Glomerular endothelial cell (primary cell): ENCODE data around the gene LMAN1. TPM values are rescaled to one million over a fixed set of nuclear protein-coding genes. Genes with fewer than 3 reads are reported as not detected.

Experiments used
- DNase-seq: peaks from one replicate; pipeline ENCODE4 v3.0.0-alpha.2; 2011; ENCODE audit warnings: low read depth, low spot score; ENCODE audit errors: extremely low read depth
- total RNA-seq: library from RNA; depleted of rRNA; stranded (reverse); fragments of >200 nt; gene quantifications from 2 replicates; pipeline ENCODE4 v1.2.3, GENCODE V29; 2015

LMAN1 gene, protein sequence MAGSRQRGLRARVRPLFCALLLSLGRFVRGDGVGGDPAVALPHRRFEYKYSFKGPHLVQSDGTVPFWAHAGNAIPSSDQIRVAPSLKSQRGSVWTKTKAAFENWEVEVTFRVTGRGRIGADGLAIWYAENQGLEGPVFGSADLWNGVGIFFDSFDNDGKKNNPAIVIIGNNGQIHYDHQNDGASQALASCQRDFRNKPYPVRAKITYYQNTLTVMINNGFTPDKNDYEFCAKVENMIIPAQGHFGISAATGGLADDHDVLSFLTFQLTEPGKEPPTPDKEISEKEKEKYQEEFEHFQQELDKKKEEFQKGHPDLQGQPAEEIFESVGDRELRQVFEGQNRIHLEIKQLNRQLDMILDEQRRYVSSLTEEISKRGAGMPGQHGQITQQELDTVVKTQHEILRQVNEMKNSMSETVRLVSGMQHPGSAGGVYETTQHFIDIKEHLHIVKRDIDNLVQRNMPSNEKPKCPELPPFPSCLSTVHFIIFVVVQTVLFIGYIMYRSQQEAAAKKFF
- total RNA-seq = 101 and 117 TPM in 2 replicates

DNA sequence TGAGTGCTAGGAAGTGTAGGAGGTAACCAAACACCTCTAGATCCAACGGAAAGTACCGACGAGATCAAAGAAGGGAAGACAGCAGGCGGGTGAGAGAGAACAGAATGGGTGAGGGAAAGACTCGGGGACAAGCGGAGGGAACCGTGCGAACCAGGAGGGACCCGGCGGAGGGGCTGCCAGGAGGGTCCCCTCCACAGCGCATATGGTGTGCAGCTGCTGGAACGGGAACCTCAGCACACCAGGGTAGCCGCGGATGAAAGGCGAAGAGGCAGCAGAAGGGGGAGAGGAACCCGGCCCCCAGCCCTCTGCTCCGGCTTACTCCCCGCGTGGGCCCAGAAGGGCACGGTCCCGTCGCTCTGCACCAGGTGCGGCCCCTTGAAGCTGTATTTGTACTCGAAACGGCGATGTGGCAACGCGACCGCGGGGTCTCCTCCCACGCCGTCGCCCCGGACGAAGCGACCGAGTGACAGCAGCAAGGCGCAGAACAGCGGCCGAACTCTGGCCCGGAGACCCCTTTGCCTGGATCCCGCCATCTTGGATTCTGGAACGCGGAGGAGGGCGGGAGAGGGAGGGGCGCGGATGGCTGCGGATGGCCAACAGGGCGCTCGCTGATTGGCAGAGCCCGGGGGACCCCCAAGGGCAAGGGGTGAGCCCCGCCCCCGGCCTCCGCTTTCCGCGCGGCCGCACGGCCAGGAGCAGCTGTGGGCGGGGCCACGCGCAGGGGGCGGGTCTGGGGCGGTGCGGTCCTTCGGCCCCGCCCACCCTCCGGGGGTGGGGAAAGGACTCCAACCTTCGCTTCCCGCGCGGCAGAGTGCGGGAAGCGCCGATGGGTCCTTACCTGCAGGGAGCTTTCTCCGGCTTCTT lies at the start of gene LMAN1:
LMAN1 (minus strand) TSS at position 554 of the 864 bp plus-strand sequence; CDS start at position 533, 21 bp downstream.
- peak; percentile 23 for DNase-seq

GRCh38 chr18:59402432-59403090 lies 43.5 kb upstream of the LMAN1 start:
- peak; percentile 25 for DNase-seq

DNA sequence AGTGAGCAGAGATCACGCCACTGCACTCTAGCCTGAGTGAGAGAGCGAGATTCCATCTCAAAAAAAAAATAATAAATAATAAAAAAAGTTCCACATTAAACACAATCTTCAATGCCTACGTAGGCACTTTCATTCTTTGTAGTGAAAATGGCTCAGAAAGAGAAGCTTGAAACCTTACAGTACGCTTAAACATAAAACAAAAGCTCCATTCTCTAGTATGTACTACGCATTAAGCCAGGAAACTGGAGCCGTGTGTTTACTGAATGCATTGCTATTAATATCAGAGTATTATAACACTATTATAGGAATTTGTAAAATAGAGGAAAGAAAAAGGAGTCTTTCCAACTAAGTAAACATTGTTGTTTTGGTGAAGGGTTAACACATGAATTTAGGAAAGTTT lies 41.3 kb upstream of the LMAN1 start:
- DNase-seq = no peak

- DNase-seq = no peak
Measured at GRCh38 chr18:59395226-59396175, 36.4 kb upstream of the LMAN1 start.

DNA sequence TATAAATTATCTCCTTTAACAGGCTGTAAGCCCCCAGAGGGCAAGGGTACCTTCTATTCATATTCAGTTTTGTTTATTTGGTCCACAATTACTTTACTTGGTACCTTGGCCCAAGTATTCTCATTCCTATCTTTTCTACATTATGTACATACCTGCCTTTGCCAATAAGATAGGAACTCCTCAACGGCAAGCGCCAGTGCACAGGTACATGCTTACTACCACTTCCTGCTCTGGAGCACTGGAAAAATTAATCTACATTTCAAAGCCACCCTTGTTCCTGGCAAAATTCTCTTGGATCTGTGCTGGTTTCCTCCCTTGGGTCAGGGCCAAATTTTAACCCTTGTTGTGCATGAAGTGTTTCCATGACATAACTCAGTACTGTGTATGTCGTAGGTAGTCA lies 34.3 kb upstream of the LMAN1 start:
- no peak for DNase-seq

DNA sequence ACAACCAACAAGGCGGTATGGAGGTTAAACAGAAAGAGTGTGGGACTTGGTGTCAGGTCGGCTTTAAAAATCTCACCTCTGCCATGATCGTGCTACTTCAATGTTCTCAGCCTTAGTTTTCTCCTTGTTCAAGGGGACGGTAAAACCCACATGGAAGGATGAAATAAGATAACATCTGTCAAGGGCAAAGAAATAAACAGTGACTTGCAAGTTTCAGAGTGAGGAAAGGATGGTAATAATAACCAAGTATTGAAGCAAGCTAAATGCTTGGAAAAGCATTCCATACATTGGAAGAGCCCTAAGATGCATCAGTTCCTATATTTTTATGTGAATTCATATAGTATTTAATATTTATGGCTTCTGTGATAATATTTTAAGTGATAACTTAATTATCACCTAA lies 29.8 kb upstream of the LMAN1 start:
- DNase-seq = no peak

- no peak for DNase-seq
Measured at GRCh38 chr18:59387687-59388565, 28.9 kb upstream of the LMAN1 start.

DNA sequence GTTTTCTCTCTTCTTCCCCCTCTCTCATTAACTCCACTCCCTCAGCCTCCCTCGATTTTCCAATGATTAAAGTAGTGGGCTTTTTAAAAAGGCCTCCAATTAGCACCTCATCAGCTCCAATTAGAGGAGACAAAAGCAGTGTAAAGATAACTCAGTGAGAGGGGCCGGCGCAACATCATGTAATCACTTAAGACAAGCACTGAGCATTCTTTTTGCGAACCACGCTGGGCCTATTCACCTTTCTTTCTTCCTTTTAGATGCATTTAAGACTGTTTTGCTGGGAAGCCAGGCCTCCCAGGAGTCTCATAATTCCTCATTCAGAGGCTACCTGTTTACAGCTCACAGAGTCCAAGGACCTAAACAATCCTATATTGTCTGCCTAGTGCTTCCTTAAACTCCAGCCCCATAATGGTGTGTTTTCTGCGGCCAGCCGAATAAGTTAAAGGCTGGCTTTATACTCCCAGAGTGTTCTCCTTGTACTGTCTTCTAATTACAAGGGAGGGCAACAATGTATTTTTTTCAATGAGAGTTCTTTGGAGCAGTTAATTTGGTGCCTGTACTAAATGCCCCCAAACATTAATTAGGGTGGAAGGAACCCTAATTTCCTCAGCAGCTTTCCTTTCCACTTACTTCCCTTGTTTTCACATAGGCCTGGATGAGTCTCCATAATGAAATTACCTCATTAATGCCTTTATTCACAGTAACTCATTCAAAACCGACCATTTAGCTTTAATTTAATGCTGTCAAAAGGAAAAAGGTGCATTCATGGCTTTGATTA lies 28.0 kb upstream of the LMAN1 start:
- DNase-seq = no peak

DNA sequence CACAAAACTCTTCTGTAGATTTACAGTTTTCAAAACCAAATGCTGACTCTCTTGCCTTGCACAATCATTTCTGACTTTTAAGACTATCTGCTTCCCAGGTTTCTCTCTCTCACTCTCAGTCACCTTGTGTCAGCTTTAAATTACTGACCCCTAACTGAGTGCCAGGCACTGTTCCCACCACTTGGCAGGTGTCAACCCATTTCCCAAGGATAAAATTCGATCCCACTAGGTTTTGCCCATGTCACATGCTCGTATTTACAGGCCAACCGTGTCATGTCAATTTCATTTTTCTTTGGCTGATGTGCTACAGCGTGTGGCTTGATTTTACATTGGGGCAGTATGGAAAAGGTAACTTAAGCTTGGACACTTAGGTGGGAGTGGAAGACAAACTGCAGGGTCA lies 26.1 kb upstream of the LMAN1 start:
- DNase-seq = no peak

DNA sequence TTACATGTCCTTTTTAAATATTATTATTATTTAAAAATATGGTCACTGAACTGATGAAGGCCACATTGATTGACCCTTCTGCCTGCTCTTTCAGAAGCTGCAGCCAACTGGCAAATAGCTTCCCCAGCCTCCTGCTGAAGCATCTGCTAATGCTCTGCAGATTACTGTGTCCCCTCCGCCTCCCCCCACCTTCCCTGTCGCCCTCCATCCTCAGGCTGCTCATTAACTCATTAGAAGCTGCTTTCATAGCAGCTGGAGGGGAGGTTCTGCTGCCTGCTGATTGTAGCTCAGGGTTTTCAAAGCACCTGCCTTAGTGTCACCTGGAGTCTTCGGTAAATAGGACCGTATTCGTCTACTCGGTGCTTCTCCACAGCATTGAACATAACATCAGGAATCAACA lies 24.8 kb upstream of the LMAN1 start:
- DNase-seq = no peak

DNA sequence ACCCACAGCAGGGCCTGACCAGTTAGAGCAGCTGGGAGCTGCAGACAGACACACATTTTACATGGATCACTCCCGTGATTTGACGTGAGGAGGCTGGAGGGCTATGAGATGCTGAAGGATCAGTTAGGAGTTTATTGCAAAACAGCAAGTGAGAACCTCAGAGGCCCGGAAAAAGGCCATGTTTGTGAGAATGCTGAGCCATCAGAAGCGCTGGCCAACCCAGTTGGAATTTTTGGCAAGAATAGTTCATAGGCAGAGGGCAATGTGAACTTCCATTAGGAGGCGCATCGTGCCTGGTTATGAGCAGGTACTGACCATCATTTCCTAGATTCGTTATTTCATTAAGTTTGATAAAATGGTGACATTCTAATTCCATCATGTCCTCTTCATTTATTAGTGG lies 23.3 kb upstream of the LMAN1 start:
- no peak for DNase-seq

GRCh38 chr18:59381949-59382348 lies 22.9 kb upstream of the LMAN1 start:
- DNase-seq = no peak

DNA sequence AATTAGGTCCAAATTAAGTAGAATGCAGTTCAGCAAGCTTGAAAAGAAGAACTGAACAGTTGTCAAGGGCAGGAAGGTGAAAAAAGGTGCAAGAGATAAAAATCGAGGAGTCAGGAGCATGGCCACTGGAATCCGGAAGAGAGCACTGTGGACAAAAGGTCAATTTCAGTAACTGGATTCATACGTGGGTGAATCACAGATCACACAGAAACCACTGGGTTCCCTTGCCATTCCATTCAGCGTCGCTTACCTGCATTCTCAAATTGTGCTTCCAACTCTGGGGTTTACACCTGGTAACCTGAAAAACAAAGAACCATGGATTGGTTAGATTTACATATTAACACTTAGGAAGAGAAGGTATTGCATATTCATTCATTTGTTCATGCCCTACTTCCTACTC lies 21.6 kb upstream of the LMAN1 start:
- DNase-seq = no peak

DNA sequence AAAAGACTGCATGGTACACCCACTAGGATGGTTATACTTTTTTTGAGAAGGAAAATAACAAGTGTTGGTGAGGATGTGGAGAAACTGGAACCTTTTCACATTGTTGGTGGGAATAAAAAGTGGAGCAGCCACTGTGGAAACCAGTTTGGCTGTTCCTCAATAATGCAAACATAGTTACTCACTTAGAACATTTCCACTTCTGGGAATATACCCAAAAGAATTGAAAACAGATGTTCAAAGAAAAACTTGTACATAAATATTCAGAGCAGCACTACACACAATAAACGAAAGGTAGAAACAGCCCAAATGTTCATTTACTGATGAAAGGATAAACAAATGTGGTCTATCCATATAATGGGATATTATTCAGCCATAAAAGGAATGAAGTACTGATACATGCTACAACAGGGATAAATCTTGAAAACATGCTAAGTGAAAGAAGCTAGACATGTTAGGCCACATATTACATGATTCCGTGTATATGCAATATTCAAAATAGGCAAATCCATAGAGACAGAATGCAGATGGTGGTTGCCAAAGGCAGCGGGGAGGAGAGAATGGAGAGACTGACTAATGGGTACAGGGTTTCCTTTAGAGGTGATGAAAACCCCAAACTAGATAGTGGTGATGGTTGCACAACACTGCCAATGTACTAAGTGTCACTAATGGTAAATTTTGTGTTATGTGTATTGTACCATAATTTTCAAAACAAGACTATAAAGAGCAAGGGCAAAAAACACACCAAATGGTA lies 20.9 kb upstream of the LMAN1 start:
- DNase-seq = no peak

DNA sequence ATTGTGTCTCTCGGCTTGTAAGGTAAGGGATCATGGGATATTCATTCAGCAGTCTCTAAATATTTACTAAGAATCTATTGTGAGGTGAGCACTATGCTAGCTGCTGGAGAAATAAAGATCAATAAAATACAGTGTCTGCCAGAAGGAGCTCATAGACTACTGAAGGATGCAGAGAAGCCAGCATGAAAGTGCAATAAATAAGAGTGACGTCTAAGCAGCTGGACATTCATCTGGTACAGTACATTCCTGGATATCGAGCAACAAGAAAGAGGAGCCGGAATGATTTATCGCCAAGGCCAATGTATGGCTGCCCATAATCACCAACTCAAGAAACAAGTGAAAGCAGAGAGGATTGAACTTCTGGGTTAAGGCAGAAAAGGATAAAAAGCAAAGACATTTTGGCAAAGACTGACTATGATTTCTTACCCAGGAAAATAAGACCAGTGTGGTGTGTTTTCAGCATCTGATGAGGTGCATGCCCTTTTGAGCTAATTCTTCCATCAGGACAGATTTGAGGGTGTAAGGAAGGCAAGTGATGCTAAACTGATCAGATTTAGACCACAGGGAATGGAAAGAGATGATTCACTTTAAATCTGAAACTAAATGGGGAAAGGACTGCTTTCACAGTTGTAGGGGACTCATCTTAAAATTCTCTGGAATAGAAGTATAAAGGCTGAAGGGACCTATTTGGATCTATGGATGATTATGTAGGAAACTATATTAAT lies 18.7 kb upstream of the LMAN1 start:
- no peak for DNase-seq

- no peak for DNase-seq
Measured at GRCh38 chr18:59376351-59376935, 17.4 kb upstream of the LMAN1 start.

DNA sequence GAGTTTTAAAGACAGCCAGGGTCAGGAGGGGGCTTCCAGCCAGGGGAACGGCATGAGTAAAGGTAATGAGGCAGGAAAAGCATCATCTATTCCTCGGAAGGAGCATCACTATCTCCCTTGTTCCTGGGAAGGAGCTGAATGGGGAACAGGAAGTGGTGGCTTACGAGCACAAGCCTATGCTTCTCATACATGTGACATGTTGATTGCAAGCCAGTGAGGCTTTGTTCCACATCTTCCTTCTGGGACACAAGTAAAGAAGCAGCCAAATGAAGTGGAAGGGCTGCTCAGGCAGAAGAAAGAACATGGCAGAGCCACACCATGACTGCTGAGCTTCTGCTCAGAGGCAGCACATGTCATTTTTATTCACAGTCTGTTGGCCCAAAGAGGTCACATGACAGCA lies 15.1 kb upstream of the LMAN1 start:
- DNase-seq = no peak
